Uterus (tissue), 4 donors: ENCODE measurements around the gene ZCCHC12. TPM values are rescaled to one million over a fixed set of nuclear protein-coding genes. Genes with fewer than 3 reads are reported as not detected.

Experiments
- DNase-seq, 2 donors: peaks; one replicate each; pipeline ENCODE4 v3.0.0-alpha.2; 2019 to 2020
- H3K27ac ChIP-seq, 2 donors: fragments of 200-600 bp; sonication (generic); 1 replicate in 1 of 2; 2 replicates in 1 of 2; pipeline ENCODE4 v1.5.1; 2016 to 2018
- H3K27me3 ChIP-seq, 2 donors: fragments of 200-600 bp; sonication (generic); one replicate each; pipeline ENCODE4 v1.5.1; 2018 to 2019; ENCODE audit warnings: control low read depth in 1 of 2
- H3K36me3 ChIP-seq, 2 donors: fragments of 200-600 bp; sonication (generic); one replicate each; pipeline ENCODE4 v1.5.1; 2019; ENCODE audit warnings: control low read depth in 1 of 2
- H3K4me1 ChIP-seq, 2 donors: fragments of 200-600 bp; sonication (generic); one replicate each; pipeline ENCODE4 v1.5.1; 2018 to 2019; ENCODE audit warnings: control low read depth in 1 of 2
- H3K4me3 ChIP-seq, 2 donors: fragments of 200-600 bp; sonication (generic); 1 replicate in 1 of 2; 2 replicates in 1 of 2; pipeline ENCODE4 v1.5.1; 2018 to 2019; ENCODE audit warnings: mild to moderate bottlenecking in 1 of 2
- H3K9me3 ChIP-seq, 2 donors: fragments of 200-600 bp; sonication (generic); one replicate each; pipeline ENCODE4 v1.5.1; 2019; ENCODE audit warnings: control low read depth in 1 of 2
- CTCF ChIP-seq, 4 experiments: fragments of 200-600 bp in 2 of 4; fragments of 450-650 bp in 2 of 4; sonication (generic) in 2 of 4; IDR thresholded peaks; one replicate each; pipeline ENCODE4 v1.5.1; 2016 to 2019; ENCODE audit warnings: antibody characterized with exemption in 4 of 4, mild to moderate bottlenecking in 2 of 4, moderate library complexity in 1 of 4
- POLR2A ChIP-seq, 2 donors: fragments of 450-650 bp; IDR thresholded peaks; one replicate each; pipeline ENCODE4 v1.6.1; 2016; ENCODE audit warnings: antibody characterized with exemption in 2 of 2, mild to moderate bottlenecking in 1 of 2, moderate library complexity in 1 of 2
- intact Hi-C: fragments of 100-400 bp; cut with DNase I; formaldehyde crosslinking; loops from one replicate; pipeline ENCODE4 v1.15.1; 2023; ENCODE audit warnings: low total_unique reads
- total RNA-seq, 4 donors: library from RNA; depleted of rRNA in 3 of 4; stranded (reverse); fragments of >200 nt in 3 of 4; gene quantifications; one replicate each; pipeline versions ENCODE4 v1.1.0 to v1.2.4, GENCODE V29; 2014 to 2023
- donor health status: DM: yes; HTN: yes; CAD: no.

The ZCCHC12 gene
- total RNA-seq = 100 to 1,000 TPM in 1 of 4 donors, 10 to 100 TPM in 3; 37.9 to 114 (median 61.1) TPM

GRCh38 chrX:118823263-118824172 is at the start of gene ZCCHC12:
Gene ZCCHC12, plus strand, starts transcription at chrX:118823824. Its CDS starts 1,421 bp downstream, at chrX:118825245.
- H3K4me3 ChIP-seq = peak within 1 kb of the TSS; percentile 31 to 35
- intact Hi-C loops = no loop called here
- TF ChIP-seq CTCF (IDR thresholded peaks at IDR 0.05) = no peak
- peak in 1 of 2 donors; percentile 21 for TF ChIP-seq POLR2A (IDR thresholded peaks at IDR 0.05)

GRCh38 chrX:118779581-118779980 is 44.0 kb upstream of the ZCCHC12 start:
- TF ChIP-seq CTCF (IDR thresholded peaks at IDR 0.05) = no peak
- TF ChIP-seq POLR2A (IDR thresholded peaks at IDR 0.05) = no peak
- DNase-seq = no peak
- Histone ChIP-seq H3K4me1 (no peaks in the 10 kb centered on the region), H3K4me3 (no peak overlapping the region), H3K36me3 (no peaks in the 10 kb centered on the region), H3K27ac (peak overlapping the region; percentile 37 to 51), H3K27me3 (no peaks in the 10 kb centered on the region), H3K9me3 (no peaks in the 10 kb centered on the region)
- intact Hi-C loops = no loop called here

More at GRCh38 chrX:118823263-118824172, at the start of gene ZCCHC12:
- peak; percentile 64 to 67 for DNase-seq
- no peaks in the 10 kb centered on the region for H3K4me1 ChIP-seq
- no peaks in the 10 kb centered on the region for H3K27me3 ChIP-seq
- H3K27ac ChIP-seq = peak within 1 kb of the TSS in 1 of 2 donors; percentile 11
- no peaks in the 10 kb centered on the region for H3K36me3 ChIP-seq
- H3K9me3 ChIP-seq = no peaks in the 10 kb centered on the region

- intact Hi-C loops = no loop called here
- no peaks in the 10 kb centered on the region for H3K36me3 ChIP-seq
These were observed 43.1 kb upstream of the ZCCHC12 start for GRCh38 chrX:118780509-118780908.

GRCh38 chrX:118780911-118781310 is 42.7 kb upstream of the ZCCHC12 start:
- H3K4me3 ChIP-seq = no peak overlapping the region
- no peaks in the 10 kb centered on the region for H3K27me3 ChIP-seq
- no peaks in the 10 kb centered on the region for H3K4me1 ChIP-seq
- intact Hi-C loops = no loop called here
- H3K36me3 ChIP-seq = no peaks in the 10 kb centered on the region
- TF ChIP-seq POLR2A (IDR thresholded peaks at IDR 0.05) (no peak), CTCF (IDR thresholded peaks at IDR 0.05) (no peak)
- no peaks in the 10 kb centered on the region for H3K9me3 ChIP-seq
- peak overlapping the region; percentile 51 to 67 for H3K27ac ChIP-seq
- peak in 1 of 2 donors; percentile 33 for DNase-seq

More at GRCh38 chrX:118780509-118780908, 43.1 kb upstream of the ZCCHC12 start:
- Histone ChIP-seq H3K9me3 (no peaks in the 10 kb centered on the region), H3K4me1 (no peaks in the 10 kb centered on the region), H3K27ac (peak overlapping the region; percentile 51 to 67), H3K4me3 (no peak overlapping the region), H3K27me3 (no peaks in the 10 kb centered on the region)
- no peak for DNase-seq
- TF ChIP-seq POLR2A (IDR thresholded peaks at IDR 0.05) (no peak), CTCF (IDR thresholded peaks at IDR 0.05) (no peak)
